ENCODE measurements around the gene AKNA.

AKNA gene

DNA sequence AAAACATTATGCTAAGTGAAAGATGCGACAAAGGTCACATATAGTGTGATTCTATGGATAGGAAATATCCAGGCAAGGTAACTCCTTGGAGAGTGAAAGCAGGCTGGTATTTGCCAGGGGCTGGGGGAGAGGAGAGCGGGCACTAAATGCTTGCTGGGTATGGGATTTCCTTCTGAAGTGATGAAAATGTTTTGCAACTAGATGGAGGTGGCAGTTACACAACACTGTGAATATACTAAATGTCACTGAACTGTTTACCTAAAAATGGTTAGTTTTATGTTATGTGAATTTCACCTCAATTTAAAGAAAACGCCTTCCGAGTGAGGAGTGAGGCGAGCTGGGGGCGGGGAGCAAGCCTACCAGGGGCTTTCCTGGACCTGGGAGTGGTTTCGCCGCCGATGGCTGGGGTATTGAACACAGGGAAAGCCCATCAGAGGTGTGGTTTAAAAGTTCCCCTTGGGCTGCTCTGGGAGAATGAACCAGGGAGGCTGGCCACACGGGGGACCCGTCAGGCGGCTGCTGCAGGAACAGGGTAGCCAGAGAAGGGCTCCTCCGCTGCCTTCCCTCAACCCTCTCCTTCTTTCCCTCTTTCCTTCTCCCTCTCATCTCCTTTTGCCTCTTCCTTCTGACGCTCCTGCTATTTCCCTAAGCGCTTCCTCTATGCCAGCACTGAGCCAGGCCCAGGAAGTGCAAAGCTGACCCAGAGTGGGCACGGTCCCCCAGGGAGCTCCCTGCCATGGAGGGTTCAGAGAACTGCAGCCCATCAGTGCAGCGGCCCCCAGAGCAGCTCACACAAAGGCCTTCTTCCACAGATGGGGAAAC lies 4.9 kb downstream of the AKNA start:
- intact Hi-C loops (cut with DNase I; ENCODE audit: low total_unique reads): no loop called here
- no peaks in the 10 kb centered on the region for H3K9me3 ChIP-seq
- peak overlapping the region; percentile 94 to 96 for H3K27ac ChIP-seq
- no peaks in the 10 kb centered on the region for H3K27me3 ChIP-seq
- peaks cover 6 to 75% (median 55%) of the 10 kb centered on the region in 4 donors for H3K4me1 ChIP-seq
- no peak for DNase-seq
- TF ChIP-seq, protein P1, sequence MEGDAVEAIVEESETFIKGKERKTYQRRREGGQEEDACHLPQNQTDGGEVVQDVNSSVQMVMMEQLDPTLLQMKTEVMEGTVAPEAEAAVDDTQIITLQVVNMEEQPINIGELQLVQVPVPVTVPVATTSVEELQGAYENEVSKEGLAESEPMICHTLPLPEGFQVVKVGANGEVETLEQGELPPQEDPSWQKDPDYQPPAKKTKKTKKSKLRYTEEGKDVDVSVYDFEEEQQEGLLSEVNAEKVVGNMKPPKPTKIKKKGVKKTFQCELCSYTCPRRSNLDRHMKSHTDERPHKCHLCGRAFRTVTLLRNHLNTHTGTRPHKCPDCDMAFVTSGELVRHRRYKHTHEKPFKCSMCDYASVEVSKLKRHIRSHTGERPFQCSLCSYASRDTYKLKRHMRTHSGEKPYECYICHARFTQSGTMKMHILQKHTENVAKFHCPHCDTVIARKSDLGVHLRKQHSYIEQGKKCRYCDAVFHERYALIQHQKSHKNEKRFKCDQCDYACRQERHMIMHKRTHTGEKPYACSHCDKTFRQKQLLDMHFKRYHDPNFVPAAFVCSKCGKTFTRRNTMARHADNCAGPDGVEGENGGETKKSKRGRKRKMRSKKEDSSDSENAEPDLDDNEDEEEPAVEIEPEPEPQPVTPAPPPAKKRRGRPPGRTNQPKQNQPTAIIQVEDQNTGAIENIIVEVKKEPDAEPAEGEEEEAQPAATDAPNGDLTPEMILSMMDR (IDR thresholded peaks at IDR 0.05): peak; percentile 6 to 15
- H3K4me3 ChIP-seq: peak overlapping the region; percentile 19 to 37
- peaks cover 0 to 27% (median 24%) of the 10 kb centered on the region in 3 donors for H3K36me3 ChIP-seq

DNA sequence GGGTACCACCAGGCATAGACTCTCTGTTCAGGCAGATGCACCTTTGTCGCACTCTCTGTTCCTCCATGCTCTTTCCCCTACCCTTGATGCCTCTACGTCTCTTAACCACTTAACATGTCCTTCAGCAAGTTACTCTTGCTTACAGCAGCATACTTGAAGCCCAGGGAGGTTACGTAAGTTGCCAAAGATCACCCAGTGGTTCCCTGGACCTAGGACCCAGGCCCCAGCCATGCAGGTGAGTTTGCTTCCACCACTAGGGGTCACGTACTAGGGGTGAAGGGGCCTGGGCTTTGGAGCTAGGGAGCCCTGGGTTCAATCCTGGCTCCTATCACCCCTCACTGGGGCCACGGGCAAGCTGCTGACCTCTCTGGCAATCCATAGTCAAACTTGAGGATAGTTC lies 8.9 kb downstream of the AKNA start:
- H3K9me3 ChIP-seq: no peaks in the 10 kb centered on the region
- no peak for DNase-seq
- TF ChIP-seq, protein P1 (IDR thresholded peaks at IDR 0.05): no peak
- no peak overlapping the region for H3K27ac ChIP-seq
- intact Hi-C loops (cut with DNase I; ENCODE audit: low total_unique reads): no loop called here
- H3K4me1 ChIP-seq: peaks cover 3 to 45% (median 29%) of the 10 kb centered on the region in 4 donors
- no peak overlapping the region for H3K4me3 ChIP-seq
- H3K27me3 ChIP-seq: no peaks in the 10 kb centered on the region
- H3K36me3 ChIP-seq: peaks cover 12 to 62% (median 56%) of the 10 kb centered on the region in 3 donors

GRCh38 chr9:114378016-114378415 lies 9.8 kb downstream of the AKNA start:
- Histone ChIP-seq H3K36me3 (peaks cover 16 to 70% (median 65%) of the 10 kb centered on the region in 3 donors), H3K27me3 (no peaks in the 10 kb centered on the region), H3K4me3 (no peak overlapping the region), H3K27ac (no peak overlapping the region), H3K9me3 (no peaks in the 10 kb centered on the region), H3K4me1 (peaks cover 0 to 37% (median 21%) of the 10 kb centered on the region in 4 donors)
- intact Hi-C loops (cut with DNase I; ENCODE audit: low total_unique reads): no loop called here
- no peak for DNase-seq
- TF ChIP-seq, protein P1 (IDR thresholded peaks at IDR 0.05): no peak

DNA sequence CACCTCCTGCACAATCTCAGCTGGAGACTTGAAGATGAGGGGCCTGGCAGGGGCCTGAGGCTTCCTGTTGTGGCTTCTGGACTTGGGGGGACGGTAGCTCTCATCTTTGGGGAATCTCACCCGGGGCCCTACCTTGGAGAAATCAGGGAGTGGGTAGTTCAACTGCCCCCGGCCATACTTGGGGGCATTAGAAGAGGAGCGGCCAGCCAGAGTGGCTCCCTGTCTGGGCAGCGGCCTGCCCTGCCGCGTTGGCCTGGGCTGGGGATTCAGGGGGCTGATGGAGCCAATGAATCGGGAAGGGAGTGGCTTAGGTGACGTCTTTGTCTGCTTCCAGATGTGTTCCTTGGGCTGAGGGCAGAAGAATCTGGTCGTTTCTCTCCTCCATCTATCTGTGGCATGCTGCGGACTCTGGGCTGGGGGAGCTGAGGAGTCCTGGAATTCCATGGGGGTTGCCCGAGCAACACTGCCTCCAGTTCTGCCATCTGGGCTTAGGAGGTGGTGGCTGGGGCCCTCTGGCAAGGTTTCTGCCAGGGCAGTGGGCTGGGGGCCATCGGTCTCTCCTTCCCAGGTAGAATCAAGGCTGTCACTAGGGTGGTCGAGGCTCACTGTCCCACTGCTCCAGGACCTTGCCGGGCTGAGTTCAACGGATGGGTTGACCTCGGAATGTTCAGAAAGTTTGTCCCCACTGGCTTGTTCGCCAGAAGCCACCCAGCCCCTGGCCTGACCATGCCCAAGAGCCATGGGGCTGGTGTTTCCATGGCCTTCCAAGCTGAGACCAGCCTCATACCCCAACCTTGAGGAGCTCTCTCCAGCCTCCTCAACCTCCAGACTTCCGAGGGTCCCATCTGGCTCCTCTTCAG lies 11.0 kb downstream of the AKNA start:
- Histone ChIP-seq H3K27me3 (no peaks in the 10 kb centered on the region), H3K27ac (no peak overlapping the region), H3K36me3 (peaks cover 18 to 82% (median 68%) of the 10 kb centered on the region in 3 donors), H3K4me1 (peaks cover 0 to 35% (median 17%) of the 10 kb centered on the region in 4 donors), H3K4me3 (no peak overlapping the region), H3K9me3 (no peaks in the 10 kb centered on the region)
- intact Hi-C loops (cut with DNase I; ENCODE audit: low total_unique reads): no loop called here
- no peak for DNase-seq
- TF ChIP-seq, protein P1 (IDR thresholded peaks at IDR 0.05): no peak

GRCh38 chr9:114375386-114376175 lies 12.2 kb downstream of the AKNA start:
- H3K9me3 ChIP-seq: no peaks in the 10 kb centered on the region
- peaks cover 22 to 88% (median 78%) of the 10 kb centered on the region in 3 donors for H3K36me3 ChIP-seq
- intact Hi-C loops (cut with DNase I; ENCODE audit: low total_unique reads): no loop called here
- H3K4me3 ChIP-seq: no peak overlapping the region
- H3K27me3 ChIP-seq: no peaks in the 10 kb centered on the region
- DNase-seq: no peak
- H3K27ac ChIP-seq: no peak overlapping the region
- TF ChIP-seq, protein P1 (IDR thresholded peaks at IDR 0.05): no peak
- peaks cover 0 to 25% (median 17%) of the 10 kb centered on the region in 4 donors for H3K4me1 ChIP-seq

Data from tibial artery (tissue), 4 donors.